ENCODE data around the gene CLEC1A.
"Not testable (repeated sequence)": the region's sequence is repeated elsewhere in the genome, so short reads cannot be mapped to it uniquely, and the experiment has no call there.

The CLEC1A gene

DNA sequence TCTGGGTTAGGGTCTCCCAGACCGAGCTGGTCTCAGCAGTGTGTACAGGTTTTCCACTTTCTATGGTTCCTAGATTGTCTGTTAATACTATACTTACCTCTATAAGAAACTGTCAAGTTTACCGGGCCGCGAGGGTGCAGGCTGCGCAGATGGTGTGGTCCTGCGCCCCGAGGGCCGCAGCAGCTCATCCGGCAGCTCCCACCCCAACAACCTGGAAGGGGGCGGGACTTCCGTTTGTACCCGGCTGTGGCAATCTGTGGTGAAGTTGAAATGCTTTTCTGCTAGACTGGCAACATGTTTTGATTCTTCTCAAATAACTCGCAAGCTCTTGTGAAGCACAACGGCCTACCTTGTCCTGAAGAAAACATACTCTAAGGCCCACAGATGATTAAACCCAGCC is 68.3 kb downstream of the CLEC1A start, which contains the start of gene CLEC9A:
TSS of gene CLEC9A (plus strand) at position 237 of the 400 bp plus-strand sequence. CDS start 22,006 bp downstream, outside the sequence.
- Histone ChIP-seq H3K36me3 (ENCODE audit: insufficient read depth) (no peaks in the 10 kb centered on the region), H3K4me3 (IDR thresholded peaks at IDR 0.05; ENCODE audit: insufficient read depth, low read depth, low read length) (no peak within 1 kb of the TSS), H3K4me1 (ENCODE audit: low read depth, poor library complexity, severe bottlenecking) (peaks cover 9% of the 10 kb centered on the region), H3K27ac (no peak within 1 kb of the TSS), H4K20me1 (ENCODE audit: insufficient read depth) (no peaks in the 10 kb centered on the region), H3K4me2 (no peak within 1 kb of the TSS), H3K79me2 (ENCODE audit: insufficient read depth, low read depth) (no peaks in the 10 kb centered on the region), H3K9ac (no peak within 1 kb of the TSS), H2AFZ (ENCODE audit: low read depth) (no peak within 1 kb of the TSS), H3K27me3 (ENCODE audit: insufficient read depth, low read depth) (no peaks in the 10 kb centered on the region)
- TF ChIP-seq, protein P1, sequence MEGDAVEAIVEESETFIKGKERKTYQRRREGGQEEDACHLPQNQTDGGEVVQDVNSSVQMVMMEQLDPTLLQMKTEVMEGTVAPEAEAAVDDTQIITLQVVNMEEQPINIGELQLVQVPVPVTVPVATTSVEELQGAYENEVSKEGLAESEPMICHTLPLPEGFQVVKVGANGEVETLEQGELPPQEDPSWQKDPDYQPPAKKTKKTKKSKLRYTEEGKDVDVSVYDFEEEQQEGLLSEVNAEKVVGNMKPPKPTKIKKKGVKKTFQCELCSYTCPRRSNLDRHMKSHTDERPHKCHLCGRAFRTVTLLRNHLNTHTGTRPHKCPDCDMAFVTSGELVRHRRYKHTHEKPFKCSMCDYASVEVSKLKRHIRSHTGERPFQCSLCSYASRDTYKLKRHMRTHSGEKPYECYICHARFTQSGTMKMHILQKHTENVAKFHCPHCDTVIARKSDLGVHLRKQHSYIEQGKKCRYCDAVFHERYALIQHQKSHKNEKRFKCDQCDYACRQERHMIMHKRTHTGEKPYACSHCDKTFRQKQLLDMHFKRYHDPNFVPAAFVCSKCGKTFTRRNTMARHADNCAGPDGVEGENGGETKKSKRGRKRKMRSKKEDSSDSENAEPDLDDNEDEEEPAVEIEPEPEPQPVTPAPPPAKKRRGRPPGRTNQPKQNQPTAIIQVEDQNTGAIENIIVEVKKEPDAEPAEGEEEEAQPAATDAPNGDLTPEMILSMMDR (conservative IDR thresholded peaks at IDR 0.05; ENCODE audit: low read depth, low read length), result no peak

DNA sequence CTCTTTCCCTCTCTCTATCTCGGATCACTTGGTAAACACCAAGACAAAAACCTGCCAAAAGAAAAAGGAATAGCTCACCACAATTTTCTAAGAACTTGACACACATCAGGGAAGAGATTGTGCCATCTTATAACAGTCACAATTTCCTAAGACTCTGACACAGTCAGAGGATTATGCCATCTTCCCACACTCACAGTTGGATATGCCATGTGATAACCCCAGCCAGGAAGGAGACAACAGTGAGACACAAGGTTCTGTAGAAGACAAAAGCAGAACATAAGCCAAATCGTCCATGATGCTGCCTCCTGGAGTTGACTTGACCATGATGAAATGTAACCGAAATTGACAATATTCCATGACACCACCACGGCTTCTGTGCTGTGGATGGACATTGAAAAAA is 71.1 kb downstream of the CLEC1A start:
- no peaks in the 10 kb centered on the region for H4K20me1 ChIP-seq (ENCODE audit: insufficient read depth)
- no peak overlapping the region for H3K4me2 ChIP-seq
- no peaks in the 10 kb centered on the region for H3K36me3 ChIP-seq (ENCODE audit: insufficient read depth)
- no peak overlapping the region for H3K9ac ChIP-seq
- H3K4me3 ChIP-seq (IDR thresholded peaks at IDR 0.05; ENCODE audit: insufficient read depth, low read depth, low read length), result no peak overlapping the region
- H2AFZ ChIP-seq (ENCODE audit: low read depth), result no peak overlapping the region
- TF ChIP-seq, protein P1 (conservative IDR thresholded peaks at IDR 0.05; ENCODE audit: low read depth, low read length), result no peak
- H3K27ac ChIP-seq, result no peak overlapping the region
- H3K27me3 ChIP-seq (ENCODE audit: insufficient read depth, low read depth), result no peaks in the 10 kb centered on the region
- H3K4me1 ChIP-seq (ENCODE audit: low read depth, poor library complexity, severe bottlenecking), result no peaks in the 10 kb centered on the region
- no peaks in the 10 kb centered on the region for H3K79me2 ChIP-seq (ENCODE audit: insufficient read depth, low read depth)

DNA sequence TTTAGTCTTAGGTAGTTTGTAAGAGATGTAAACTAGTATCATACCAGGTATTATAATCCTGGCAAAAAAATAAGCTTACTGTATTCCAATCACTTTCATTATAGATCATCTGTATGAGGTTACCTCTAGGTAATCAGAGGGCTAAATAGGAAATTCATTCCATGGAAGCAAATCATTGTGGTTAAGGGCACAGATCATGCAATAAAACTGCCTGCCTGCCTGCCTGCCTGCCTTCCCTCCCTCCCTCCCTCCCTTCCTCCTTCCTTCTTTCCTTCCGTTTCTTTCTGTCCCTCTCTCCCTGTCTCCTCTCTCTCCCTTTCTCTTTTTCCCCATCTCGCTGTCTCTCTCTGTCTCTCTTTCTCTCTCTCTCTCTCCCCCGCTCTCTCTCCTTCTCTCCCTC is 71.5 kb downstream of the CLEC1A start:
- Histone ChIP-seq H3K79me2 (ENCODE audit: insufficient read depth, low read depth) (no peaks in the 10 kb centered on the region), H3K27ac (no peak overlapping the region), H3K4me3 (IDR thresholded peaks at IDR 0.05; ENCODE audit: insufficient read depth, low read depth, low read length) (no peak overlapping the region), H3K4me1 (ENCODE audit: low read depth, poor library complexity, severe bottlenecking) (no peaks in the 10 kb centered on the region), H3K4me2 (no peak overlapping the region), H4K20me1 (ENCODE audit: insufficient read depth) (no peaks in the 10 kb centered on the region), H3K9ac (no peak overlapping the region), H3K36me3 (ENCODE audit: insufficient read depth) (no peaks in the 10 kb centered on the region), H3K27me3 (ENCODE audit: insufficient read depth, low read depth) (no peaks in the 10 kb centered on the region), H2AFZ (ENCODE audit: low read depth) (no peak overlapping the region)
- TF ChIP-seq, protein P1 (conservative IDR thresholded peaks at IDR 0.05; ENCODE audit: low read depth, low read length), result no peak

DNA sequence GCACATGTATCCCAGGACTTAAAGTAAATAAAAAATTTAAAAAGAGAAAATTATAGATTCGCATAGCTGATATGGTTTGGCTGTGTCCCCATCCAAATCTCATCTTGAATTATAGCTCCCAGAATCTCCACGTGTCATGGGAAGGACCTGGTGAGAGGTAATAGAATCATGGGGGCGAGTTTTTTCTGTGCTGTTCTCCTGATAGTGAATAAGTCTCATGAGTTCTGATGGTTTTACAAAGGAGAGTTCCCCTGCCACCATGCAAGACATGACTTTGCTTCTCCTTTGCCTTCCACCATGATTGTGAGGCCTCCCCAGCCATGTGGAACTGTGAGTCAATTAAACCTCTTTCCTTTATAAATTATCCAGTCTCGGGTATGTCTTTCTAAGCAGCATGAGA is 72.1 kb downstream of the CLEC1A start:
- not testable (repeated sequence) for H3K79me2 ChIP-seq (ENCODE audit: insufficient read depth, low read depth); H3K27me3 ChIP-seq (ENCODE audit: insufficient read depth, low read depth); H3K9ac ChIP-seq; H4K20me1 ChIP-seq (ENCODE audit: insufficient read depth); H3K36me3 ChIP-seq (ENCODE audit: insufficient read depth); H3K27ac ChIP-seq; H3K4me2 ChIP-seq; H3K4me3 ChIP-seq (IDR thresholded peaks at IDR 0.05; ENCODE audit: insufficient read depth, low read depth, low read length); H3K4me1 ChIP-seq (ENCODE audit: low read depth, poor library complexity, severe bottlenecking); H2AFZ ChIP-seq (ENCODE audit: low read depth)

DNA sequence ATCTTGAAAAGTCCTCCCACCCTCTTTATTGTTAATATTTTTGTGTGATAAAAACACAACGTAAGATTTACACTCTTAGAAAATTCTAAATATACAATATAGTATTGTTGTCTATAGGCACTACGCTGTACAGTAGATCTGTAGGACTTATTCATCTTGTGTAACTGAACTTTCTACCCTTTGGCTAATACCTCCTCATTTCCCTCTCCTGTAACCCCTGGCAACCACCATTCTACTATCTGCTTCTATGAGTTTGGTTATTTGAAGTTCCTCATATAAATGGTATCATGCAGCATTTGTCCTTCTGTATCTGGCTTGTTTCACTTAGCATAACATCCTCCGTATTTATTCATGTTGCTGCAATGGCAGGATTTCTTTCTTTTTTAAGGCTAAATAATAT is 73.5 kb downstream of the CLEC1A start:
- Histone ChIP-seq H3K27me3 (ENCODE audit: insufficient read depth, low read depth) (no peaks in the 10 kb centered on the region), H3K4me1 (ENCODE audit: low read depth, poor library complexity, severe bottlenecking) (no peaks in the 10 kb centered on the region), H3K79me2 (ENCODE audit: insufficient read depth, low read depth) (no peaks in the 10 kb centered on the region), H2AFZ (ENCODE audit: low read depth) (no peak overlapping the region), H3K4me2 (no peak overlapping the region), H3K36me3 (ENCODE audit: insufficient read depth) (no peaks in the 10 kb centered on the region), H3K4me3 (IDR thresholded peaks at IDR 0.05; ENCODE audit: insufficient read depth, low read depth, low read length) (no peak overlapping the region), H3K9ac (no peak overlapping the region), H4K20me1 (ENCODE audit: insufficient read depth) (no peaks in the 10 kb centered on the region), H3K27ac (no peak overlapping the region)
- TF ChIP-seq, protein P1 (conservative IDR thresholded peaks at IDR 0.05; ENCODE audit: low read depth, low read length), result no peak
